SH-SY5Y (cell line): Measurements from ENCODE around the gene SAE1.

Source experiments
- GATA2 ChIP-seq: IDR thresholded peaks from 2 replicates; pipeline ENCODE4 v1.6.1; 2011; ENCODE audit warnings: mild to moderate bottlenecking, low read depth, low read length
- GATA3 ChIP-seq: IDR thresholded peaks from 2 replicates; pipeline ENCODE4 v1.6.1; 2011; ENCODE audit warnings: low read depth, mild to moderate bottlenecking, low read length, moderate library complexity

GRCh38 chr19:47107953-47108746, 22.5 kb upstream of the SAE1 start:
- TF ChIP-seq GATA2 (no peak), GATA3 (no peak)
